T-helper 1 cell (primary cell): ENCODE results near the gene CDC42BPB.

Experiments
- DNase-seq, 5 donors: peaks; one replicate each; pipeline ENCODE4 v3.0.0-alpha.2; 2012 to 2020

Gene CDC42BPB

DNA sequence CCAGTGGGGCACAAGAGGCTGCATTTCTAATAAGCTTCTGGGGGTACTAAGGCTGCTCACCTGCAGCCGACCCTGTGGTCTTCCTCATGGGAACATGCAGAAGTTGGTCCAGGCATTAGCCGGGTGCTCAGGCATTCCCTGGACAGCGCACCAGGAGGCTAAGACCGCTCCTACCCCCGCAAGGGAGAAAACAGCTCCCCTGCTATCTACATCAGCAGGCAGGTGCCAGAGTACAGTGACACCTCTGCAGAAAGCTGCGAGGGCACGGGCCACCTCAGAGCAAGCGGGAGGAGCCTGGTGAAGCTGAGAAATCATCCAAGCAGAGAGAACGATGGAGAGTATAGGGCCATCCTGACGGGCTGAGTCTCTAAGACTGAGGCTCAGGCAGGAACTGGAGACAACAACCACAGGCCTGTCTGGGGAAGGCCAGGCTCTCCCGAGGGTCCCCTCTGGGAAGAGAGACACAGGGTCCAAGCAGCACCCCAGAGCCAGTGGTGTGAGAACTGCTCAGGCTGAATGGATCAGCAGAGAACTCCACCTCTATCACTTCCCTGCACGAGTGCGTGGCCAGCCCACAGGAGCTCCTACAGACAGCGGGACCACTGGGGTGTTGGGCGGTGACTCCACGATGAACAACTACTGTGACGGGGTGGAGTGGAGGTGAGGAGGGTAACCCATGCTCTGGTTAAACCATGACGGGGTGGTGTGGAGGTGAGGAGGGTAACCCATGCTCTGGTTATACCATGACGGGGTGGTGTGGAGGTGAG, 72.8 kb downstream of the CDC42BPB start:
- no peak for DNase-seq

DNA sequence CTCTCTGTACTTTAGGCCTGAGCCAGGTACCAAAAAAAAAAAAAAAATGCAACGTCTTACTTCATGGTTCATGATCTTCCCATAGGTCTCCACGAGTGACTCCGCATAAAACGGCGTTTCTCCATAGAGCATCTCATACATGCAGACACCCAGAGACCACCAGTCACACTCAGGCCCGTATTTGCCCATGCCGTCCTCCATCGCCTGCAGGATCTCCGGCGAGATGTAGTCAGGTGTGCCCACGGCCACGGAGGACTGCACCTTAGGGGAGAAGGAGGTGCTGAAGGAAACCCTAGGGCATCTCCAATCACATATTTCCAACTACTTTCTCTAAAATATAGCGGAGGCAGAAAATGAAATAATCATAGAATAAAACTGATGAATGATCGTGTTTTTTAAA, 73.9 kb downstream of the CDC42BPB start:
- DNase-seq: no peak

DNA sequence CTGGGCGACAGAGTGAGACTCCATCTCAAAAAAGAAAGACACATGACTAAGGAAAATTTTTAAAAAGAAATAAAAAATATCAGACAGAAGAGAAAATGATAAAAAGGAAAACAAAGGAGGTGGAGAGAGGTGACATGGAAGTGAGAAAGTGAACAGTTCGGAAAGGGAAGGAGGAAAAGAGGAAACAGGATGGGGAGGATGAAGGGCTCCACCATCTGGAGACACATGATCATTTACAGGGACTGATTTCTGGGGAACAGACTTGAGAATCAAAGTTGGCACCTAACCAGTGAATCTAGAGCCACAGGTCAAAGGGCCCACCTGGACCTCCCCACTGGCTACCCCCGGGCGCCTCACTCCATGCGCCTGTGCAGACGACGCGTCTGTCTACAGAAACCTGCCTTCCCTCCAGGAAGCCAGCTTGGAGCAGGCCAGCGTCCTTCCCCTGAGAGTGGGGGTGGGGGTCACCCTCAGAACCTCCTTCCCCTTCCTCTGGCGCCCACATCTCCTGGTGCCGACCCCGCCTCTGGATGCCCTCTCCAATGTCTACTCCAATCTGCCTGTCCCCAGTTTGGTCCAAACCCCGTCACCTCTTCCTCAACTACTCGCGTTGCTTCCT, 74.4 kb downstream of the CDC42BPB start:
- no peak for DNase-seq

GRCh38 chr14:102980409-102980810, 76.9 kb downstream of the CDC42BPB start:
- no peak for DNase-seq

- DNase-seq: no peak
Observed at GRCh38 chr14:102979406-102979805, 77.9 kb downstream of the CDC42BPB start.

DNA sequence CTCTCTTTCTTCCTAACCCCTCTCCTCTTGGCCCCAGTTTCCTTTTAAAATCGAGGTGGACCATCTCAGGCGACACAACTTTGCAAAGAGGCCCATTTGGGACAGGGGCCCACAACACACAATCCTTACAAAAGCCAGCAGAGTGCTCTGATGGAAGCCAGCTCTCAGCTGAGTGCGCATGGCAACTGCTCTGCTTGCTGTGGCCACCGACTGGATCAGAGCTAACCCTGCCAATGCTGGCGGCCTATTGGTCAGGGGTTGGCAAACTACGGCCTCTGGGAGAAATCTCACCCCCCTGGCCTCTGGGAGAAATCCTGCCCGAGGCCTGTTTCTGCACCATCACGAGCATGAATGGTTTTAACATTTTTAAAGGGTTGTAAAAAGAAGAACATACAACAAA, 79.9 kb downstream of the CDC42BPB start:
- no peak for DNase-seq

- no peak for DNase-seq
Observed at GRCh38 chr14:102975662-102976061, 81.7 kb downstream of the CDC42BPB start.

GRCh38 chr14:102973706-102974285, 83.6 kb downstream of the CDC42BPB start:
- DNase-seq: no peak

- DNase-seq: no peak
Observed at GRCh38 chr14:102971836-102972606, 85.3 kb downstream of the CDC42BPB start.

DNA sequence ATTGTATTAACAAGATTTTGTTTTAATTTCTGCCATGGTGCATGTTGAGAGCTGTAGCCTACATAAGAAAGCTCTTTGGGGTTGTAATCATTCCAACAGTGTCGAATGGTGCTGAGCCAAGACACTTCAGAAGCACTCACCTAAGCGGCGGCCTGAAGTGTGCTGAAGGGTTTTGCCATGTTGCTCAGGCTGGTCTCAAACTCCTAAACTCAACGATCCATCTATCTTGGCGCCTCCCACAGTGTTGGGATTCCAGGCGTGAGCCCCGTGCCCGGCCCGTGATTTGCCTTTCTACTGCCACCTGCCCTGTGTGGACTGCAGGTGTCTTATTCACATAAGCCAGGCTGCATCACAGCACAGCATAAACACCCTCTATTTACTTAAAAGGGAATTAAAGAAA, 86.0 kb downstream of the CDC42BPB start:
- no peak for DNase-seq

DNA sequence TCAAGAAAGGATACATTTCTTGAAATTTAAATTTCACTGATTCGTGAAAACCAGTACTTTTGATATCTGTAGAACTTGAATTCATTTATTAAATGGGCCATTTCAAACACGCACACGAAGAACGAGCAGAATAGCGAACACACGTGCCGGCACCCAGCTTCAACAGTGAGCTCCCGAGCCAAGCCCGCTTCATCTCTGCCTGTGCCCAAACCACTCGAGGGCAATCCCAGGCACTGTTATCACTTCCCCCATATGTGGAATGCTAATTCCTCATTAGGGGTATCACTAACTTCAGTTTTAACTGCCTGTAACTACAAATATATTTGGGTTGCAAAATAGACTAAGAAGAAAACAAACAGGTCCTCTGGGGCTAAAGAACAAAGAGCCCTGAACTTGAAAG, 86.9 kb downstream of the CDC42BPB start:
- no peak for DNase-seq

GRCh38 chr14:102969901-102970300, 87.4 kb downstream of the CDC42BPB start:
- DNase-seq: no peak

GRCh38 chr14:102969060-102969791, 88.1 kb downstream of the CDC42BPB start:
- DNase-seq: no peak

DNA sequence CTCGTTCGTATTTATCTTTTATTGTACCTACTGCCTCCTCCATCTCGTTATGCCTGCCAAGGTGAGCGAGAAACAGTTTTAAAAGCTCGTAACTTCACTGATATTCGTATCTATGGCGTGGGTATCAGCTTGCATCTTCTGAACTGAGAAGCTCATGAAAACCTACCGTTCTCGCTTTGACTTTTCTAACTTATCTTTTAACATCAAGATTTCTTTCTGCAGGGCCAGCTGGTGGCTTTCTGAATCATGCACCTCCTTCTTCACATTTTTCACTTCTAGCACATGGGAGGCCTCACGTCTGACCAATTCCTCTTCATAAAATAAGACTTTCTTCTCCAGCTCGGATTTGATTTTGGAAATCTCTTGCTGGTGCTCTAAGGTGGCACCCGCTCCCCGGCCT, 89.0 kb downstream of the CDC42BPB start:
- no peak for DNase-seq

GRCh38 chr14:102967506-102967795, 89.9 kb downstream of the CDC42BPB start:
- DNase-seq: no peak

DNA sequence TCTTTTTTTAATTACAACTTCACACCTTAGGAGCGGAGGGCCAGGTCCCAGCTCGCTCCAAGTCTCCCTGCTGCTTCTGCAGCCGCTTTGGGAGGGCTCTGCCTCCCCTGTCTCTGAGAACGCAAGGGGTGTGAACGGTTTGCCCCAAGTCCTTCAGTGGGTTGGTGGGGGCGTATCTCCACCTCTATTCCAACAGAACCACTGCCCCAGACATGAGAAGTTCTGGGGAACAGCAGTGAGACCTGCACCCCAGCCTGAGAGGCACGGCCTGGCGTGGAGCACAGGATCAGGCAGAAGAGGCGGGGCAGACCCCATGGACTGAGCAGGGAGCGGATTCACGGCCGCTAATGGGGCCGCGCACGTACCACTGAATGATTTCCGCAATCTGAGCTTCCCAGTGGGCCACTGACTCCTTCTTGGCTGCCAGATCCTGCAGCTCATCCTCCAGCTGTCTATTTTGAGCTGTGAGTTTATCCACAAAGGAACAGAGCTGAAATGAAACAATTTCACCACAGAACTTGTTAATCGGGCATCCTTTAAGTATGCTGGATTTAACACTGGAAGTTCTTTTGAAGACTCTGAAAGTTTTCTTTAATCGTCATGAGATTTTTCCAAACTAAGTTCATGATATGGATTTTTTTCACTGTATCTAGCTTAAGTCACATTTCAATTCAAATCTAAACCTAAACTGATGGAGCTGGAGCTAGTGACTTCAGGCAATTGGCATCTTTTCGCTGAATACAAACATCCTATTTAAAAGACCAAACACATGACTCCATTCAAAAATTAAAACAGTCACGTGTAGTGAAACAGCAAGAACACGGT, 90.5 kb downstream of the CDC42BPB start:
- no peak for DNase-seq

- no peak for DNase-seq
Observed at GRCh38 chr14:102965971-102966655, 91.2 kb downstream of the CDC42BPB start.

DNA sequence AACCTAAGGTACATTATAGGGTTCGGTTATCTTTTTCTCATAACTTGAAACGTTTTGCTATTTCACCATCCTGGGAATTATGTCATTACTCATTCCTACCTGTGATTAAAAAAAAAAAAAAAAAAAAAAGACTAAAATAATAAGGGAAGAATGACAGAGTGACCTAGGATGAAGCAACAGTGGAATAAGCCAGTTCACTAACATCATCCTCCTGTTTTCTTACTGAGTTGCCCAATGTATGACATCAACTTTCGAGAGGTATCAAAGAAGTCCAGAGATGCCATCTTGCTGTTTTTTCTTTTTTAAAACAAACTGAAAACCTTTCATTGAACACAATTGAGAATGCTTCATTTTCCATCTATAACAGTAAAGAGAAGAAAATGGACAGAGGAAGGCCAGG, 92.1 kb downstream of the CDC42BPB start:
- DNase-seq: no peak

DNA sequence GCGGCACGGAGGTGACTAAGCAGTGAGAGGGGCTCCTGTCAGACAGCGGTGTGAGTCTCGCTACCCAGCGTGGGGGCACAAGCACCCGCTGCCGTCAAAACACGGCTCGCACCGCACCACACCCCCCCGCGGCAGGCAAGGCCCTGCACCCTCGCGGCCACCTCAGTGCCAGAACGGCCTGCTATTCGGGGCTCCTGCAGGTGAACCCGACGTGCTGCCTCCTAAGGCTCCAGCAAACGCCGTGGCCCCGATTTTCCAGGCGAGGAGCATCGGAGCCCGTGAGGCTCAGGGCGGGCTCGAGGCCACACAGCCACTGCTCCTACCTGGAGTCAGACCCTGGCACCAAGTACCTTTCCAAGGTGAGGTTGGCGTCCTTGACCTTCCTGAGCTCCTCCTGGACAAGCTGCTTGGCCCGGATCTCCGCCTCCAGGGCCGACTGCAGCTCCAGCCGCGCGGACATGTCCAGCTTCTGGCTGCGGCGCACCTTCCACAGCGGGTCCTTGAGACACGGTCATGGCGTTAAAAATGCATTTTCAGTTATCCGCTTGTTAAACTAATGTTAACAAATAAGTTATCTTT, 93.1 kb downstream of the CDC42BPB start:
- no peak for DNase-seq

DNA sequence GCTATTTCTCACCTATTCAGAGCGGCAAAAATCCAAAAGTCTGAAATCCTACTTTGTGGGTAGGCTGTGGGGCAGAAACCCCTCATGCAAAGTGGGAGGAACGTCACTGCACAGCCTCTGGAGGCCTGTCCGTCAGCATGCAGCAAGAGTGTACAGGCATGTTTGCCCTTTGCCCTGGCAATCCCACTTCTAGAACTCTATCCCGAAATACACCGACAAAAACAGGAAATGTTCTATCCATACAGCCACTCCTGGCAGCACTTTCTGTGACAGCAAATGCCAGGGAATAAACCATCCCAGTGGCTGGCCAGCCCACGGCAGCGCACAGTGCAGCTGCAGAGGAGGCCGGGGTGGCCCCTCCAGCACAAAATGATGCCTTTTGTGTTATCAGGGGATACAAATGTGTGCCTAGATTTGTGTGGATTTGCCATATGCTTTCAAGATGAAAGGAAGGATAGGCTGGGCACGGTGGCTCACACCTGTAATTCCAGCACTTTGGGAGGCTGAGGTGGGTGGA, 95.2 kb downstream of the CDC42BPB start:
- DNase-seq: no peak

DNA sequence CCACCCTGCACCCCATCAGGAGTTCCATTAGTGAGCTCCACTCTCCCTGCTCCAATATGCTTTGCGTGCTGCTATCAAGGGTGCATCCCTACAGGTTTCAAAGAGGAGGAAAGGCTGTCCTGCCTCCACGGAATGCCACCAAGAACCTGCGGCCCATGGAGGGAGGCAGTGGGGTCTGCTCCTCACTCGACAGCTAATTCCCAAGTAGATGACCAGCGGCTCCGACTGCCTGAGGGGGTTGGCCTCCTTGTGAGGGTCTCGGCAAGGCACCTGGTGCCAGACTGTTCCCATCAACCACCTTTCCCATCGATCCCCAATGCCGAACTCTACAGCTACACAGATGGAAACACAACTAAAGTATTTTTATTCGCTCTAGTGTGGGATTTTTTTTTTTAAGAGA, 98.9 kb downstream of the CDC42BPB start:
- DNase-seq: no peak
